SK-N-SH treated with all-trans-retinoic acid at 6 μM for 48 hours (cell line): ENCODE results near the gene SLC30A1.
"Not testable (repeated sequence)": the region's sequence is repeated elsewhere in the genome, so short reads cannot be mapped to it uniquely, and the experiment has no call there.

ENCODE experiments used
- ARNTL ChIP-seq: fragments of 450-650 bp; formaldehyde crosslinking; IDR thresholded peaks from 2 replicates; pipeline ENCODE4 v1.5.0; 2020; ENCODE audit warnings: low read depth, mild to moderate bottlenecking, moderate library complexity, borderline replicate concordance
- CSDC2 ChIP-seq: fragments of 250-450 bp; sonication (Bioruptor Pico); IDR thresholded peaks from 2 replicates; pipeline ENCODE4 v1.5.0; 2020; ENCODE audit warnings: mild to moderate bottlenecking, moderate library complexity
- ESRRG ChIP-seq: fragments of 250-450 bp; sonication (Bioruptor Pico); IDR thresholded peaks from 2 replicates; pipeline ENCODE4 v1.6.1; 2021; ENCODE audit warnings: mild to moderate bottlenecking
- ISL1 ChIP-seq: fragments of 250-450 bp; sonication (Bioruptor Pico); IDR thresholded peaks from 2 replicates; pipeline ENCODE4 v2.1.2; 2022; ENCODE audit warnings: mild to moderate bottlenecking, moderate library complexity
- OSR1 ChIP-seq: fragments of 250-450 bp; sonication (Bioruptor Pico); IDR thresholded peaks from 2 replicates; pipeline ENCODE4 v1.8.0; 2022; ENCODE audit warnings: moderate library complexity, mild to moderate bottlenecking, inconsistent platforms
- RARB ChIP-seq: fragments of 250-450 bp; sonication (Bioruptor Pico); IDR thresholded peaks from 2 replicates; pipeline ENCODE4 v1.8.0; 2021; ENCODE audit warnings: mild to moderate bottlenecking, moderate library complexity
- ZFP3 ChIP-seq: fragments of 250-450 bp; sonication (Bioruptor Pico); IDR thresholded peaks from 2 replicates; pipeline ENCODE4 v1.5.0; 2020; ENCODE audit warnings: mild to moderate bottlenecking, moderate library complexity
- TF ChIP-seq, protein P1 (sequence below): fragments of 250-450 bp; sonication (Bioruptor Pico); IDR thresholded peaks from 2 replicates; pipeline ENCODE4 v1.5.1; 2021; ENCODE audit warnings: mild to moderate bottlenecking, moderate library complexity
- TF ChIP-seq, protein P2 (sequence below): fragments of 250-450 bp; sonication (Bioruptor Pico); IDR thresholded peaks from 2 replicates; pipeline ENCODE4 v1.8.0; 2020; ENCODE audit warnings: mild to moderate bottlenecking, moderate library complexity, borderline replicate concordance

DNA sequence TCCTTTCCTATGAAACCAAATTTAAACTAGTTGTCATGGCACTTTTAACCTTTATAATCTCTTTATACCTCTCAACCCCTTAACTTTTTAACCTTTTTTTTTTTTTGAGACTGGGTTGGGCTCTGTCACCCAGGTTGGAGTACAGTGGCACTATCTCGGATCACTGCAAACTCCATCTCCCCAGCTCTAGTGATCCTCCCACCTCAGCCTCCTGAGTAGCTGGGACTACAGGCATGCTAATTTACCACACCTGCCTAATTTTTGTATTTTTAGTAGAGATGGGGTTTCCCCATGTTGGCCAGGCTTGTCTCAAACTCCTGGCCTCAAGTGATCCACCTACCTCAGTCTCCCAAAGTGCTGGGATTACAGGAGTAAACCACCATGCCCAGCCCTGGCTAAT is 8.6 kb downstream of the SLC30A1 start:
- TF ChIP-seq CSDC2 (CRISPR knock-in tag); OSR1 (CRISPR knock-in tag); ARNTL (CRISPR knock-in tag); RARB (CRISPR knock-in tag); ISL1; ESRRG (CRISPR knock-in tag); ZFP3 (CRISPR knock-in tag): not testable (repeated sequence)
- TF ChIP-seq, protein P1, sequence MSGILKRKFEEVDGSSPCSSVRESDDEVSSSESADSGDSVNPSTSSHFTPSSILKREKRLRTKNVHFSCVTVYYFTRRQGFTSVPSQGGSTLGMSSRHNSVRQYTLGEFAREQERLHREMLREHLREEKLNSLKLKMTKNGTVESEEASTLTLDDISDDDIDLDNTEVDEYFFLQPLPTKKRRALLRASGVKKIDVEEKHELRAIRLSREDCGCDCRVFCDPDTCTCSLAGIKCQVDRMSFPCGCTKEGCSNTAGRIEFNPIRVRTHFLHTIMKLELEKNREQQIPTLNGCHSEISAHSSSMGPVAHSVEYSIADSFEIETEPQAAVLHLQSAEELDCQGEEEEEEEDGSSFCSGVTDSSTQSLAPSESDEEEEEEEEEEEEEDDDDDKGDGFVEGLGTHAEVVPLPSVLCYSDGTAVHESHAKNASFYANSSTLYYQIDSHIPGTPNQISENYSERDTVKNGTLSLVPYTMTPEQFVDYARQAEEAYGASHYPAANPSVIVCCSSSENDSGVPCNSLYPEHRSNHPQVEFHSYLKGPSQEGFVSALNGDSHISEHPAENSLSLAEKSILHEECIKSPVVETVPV (CRISPR knock-in tag): not testable (repeated sequence)
- TF ChIP-seq, protein P2, sequence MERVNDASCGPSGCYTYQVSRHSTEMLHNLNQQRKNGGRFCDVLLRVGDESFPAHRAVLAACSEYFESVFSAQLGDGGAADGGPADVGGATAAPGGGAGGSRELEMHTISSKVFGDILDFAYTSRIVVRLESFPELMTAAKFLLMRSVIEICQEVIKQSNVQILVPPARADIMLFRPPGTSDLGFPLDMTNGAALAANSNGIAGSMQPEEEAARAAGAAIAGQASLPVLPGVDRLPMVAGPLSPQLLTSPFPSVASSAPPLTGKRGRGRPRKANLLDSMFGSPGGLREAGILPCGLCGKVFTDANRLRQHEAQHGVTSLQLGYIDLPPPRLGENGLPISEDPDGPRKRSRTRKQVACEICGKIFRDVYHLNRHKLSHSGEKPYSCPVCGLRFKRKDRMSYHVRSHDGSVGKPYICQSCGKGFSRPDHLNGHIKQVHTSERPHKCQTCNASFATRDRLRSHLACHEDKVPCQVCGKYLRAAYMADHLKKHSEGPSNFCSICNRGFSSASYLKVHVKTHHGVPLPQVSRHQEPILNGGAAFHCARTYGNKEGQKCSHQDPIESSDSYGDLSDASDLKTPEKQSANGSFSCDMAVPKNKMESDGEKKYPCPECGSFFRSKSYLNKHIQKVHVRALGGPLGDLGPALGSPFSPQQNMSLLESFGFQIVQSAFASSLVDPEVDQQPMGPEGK (CRISPR knock-in tag): not testable (repeated sequence)
